OCI-M2 (cell line): ENCODE measurements around the gene TMEM95.
"Not testable (repeated sequence)": the region's sequence is repeated elsewhere in the genome, so short reads cannot be mapped to it uniquely, and the experiment has no call there.

Source experiments
- DNase-seq: peaks from one replicate; lab custom pipeline; 2025; ENCODE audit not compliant: unreplicated experiment; lab: John Stamatoyannopoulos, UW

TMEM95 gene

GRCh38 chr17:7346761-7347614 lies 8.0 kb upstream of the TMEM95 start:
- DNase-seq = no peak

DNA sequence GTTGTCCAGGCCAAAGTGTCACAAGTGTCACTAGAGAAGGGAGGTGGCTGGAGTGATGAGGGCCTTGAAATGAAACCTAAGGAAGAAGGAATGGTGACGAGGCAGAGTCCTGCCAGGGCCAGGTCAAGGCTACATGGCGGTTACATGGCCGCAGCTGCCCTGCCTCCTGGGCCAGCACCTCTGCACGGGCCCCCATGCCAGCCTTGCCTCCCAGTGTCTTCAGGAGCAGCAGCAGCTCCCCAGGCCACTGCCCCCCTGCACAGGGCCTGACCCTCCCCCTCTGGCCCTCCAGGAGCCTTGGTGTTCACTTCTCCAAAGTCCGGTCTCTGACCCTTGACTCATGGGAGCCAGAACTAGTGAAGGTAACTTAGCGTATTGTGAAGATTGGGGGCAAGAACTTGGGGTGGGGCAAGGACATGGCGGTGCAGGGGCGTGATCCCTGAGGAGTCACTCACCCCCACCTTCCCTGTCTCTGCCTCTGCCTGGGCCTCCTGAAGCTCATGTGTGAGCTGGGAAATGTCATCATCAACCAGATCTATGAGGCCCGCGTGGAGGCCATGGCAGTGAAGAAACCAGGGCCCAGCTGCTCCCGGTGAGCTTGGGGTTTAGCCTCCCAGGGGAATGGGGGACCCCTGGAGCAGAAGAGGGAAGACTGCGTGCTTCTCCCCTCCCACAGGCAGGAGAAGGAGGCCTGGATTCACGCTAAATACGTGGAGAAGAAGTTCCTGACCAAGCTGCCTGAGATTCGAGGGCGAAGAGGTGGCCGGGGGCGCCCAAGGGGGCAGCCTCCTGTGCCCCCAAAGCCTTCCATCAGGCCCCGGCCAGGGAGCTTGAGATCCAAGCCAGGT lies 7.1 kb upstream of the TMEM95 start:
- no peak for DNase-seq

GRCh38 chr17:7348478-7349242 lies 6.3 kb upstream of the TMEM95 start:
- no peak for DNase-seq

DNA sequence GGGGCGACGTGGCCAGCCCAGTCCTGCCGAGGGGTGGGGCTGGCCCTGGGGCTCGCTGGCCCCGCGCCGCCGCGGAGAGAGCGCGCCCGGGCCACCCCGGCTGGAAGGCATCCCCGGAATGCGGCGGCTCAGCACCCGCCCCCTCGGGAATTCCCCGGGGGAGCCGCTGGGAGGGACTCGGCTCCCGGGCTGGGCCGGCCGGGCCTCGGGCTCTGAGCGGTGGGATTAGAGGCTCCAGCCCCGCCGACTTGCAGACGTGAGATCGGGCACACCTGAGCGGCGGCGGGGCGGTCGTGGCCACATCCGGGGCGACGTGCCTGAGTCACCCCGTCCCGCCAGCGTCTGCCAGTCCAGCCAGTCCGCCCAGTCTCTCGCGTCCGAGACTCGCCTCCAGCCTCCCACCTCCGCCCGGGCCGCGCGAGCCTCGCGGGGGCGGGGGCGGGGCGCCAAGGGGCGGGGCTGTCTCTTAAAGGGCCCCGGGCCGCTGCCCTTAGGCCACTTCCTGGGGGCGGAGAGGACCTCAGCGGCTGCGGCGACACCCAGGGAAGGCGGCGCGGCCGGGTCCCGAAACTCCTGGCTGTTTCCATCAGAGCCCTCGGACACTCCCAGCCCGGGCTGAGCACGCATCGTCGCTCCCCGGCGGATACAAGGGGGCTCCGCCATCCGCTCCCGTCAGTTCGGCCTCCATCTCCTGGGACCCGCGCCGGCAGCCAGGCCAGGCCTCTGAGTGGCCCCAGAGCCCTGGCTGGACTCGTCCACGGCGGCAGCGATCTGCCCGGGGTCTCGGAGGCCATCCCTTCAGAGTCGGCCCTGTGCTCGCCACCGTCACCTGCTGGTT lies 3.1 kb upstream of the TMEM95 start, which contains the start of gene KCTD11:
Gene KCTD11 (plus strand): TSS at position 498 of the 838 bp plus-strand sequence.
- DNase-seq = peak; percentile 18

- no peak for DNase-seq
These were observed 2.5 kb upstream of the TMEM95 start for GRCh38 chr17:7352503-7352889.

DNA sequence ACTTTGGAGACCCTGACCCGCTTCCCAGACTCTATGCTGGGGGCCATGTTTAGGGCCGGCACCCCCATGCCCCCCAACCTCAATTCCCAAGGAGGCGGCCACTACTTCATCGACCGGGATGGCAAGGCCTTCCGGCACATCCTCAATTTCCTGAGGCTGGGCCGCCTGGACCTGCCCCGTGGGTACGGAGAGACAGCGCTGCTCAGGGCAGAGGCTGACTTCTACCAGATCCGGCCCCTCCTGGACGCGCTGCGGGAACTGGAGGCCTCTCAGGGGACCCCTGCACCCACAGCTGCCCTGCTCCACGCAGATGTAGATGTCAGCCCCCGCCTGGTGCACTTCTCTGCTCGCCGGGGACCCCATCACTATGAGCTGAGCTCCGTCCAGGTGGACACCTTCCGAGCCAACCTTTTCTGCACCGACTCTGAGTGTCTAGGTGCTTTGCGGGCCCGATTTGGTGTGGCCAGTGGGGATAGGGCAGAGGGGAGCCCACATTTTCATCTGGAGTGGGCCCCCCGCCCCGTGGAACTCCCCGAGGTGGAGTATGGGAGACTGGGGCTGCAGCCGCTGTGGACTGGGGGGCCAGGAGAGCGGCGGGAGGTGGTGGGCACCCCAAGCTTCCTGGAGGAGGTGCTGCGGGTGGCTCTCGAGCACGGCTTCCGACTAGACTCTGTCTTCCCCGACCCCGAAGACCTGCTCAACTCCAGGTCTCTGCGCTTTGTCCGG lies 1.9 kb upstream of the TMEM95 start:
- DNase-seq = no peak

GRCh38 chr17:7354262-7354843 lies 603 bp upstream of the TMEM95 start:
- no peak for DNase-seq

GRCh38 chr17:7355573-7355972 lies 617 bp downstream of the TMEM95 start:
- DNase-seq = no peak

DNA sequence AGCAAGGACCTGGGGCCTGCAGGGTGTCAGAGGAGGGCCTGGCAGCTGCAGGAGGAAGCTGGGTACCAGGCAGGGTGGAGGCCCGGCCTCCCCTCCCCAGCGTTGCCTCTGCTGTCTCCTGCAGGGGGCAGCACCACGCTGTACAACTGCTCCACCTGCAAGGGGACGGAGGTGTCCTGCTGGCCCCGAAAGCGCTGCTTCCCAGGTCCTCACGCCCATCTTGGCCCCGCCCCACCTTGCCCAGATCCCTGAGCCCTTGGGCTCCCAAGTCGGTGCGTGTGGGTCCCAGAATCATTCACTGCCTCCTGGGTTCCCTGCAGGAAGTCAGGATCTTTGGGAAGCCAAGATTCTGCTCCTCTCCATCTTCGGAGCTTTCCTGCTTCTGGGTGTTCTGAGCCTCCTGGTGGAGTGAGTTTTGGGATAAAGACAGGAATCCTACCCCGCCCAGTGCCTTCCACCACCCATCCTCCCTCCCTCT lies 1.2 kb downstream of the TMEM95 start:
- peak; percentile 18 for DNase-seq

DNA sequence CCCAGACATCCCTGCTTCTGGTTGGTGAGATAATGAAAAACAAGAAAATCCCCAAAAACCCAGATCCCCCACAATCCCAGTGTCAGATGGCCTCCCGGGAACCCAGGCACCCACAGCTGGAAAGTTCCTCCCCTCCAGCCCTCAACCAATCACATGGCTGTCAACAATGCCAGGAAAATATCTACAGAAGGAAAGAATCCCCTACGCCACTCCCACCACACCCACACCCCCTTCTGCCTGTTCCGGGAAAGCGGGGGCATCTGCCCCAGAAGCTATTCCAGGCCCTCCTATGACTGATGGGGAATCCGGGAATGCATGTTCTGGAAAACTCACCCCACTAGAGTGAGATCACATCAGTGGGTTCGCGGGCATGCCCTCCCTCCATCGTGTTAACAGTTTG lies 1.8 kb downstream of the TMEM95 start:
- DNase-seq = no peak

- DNase-seq = no peak
These were observed 2.4 kb downstream of the TMEM95 start for GRCh38 chr17:7357381-7357780.

GRCh38 chr17:7361906-7362305 lies 7.0 kb downstream of the TMEM95 start:
- DNase-seq = no peak

- DNase-seq = no peak
These were observed 8.4 kb downstream of the TMEM95 start for GRCh38 chr17:7363311-7363710.

- not testable (repeated sequence) for DNase-seq
These were observed 11.0 kb downstream of the TMEM95 start for GRCh38 chr17:7365963-7366362.

- no peak for DNase-seq
These were observed 12.1 kb downstream of the TMEM95 start for GRCh38 chr17:7367083-7367482.

DNA sequence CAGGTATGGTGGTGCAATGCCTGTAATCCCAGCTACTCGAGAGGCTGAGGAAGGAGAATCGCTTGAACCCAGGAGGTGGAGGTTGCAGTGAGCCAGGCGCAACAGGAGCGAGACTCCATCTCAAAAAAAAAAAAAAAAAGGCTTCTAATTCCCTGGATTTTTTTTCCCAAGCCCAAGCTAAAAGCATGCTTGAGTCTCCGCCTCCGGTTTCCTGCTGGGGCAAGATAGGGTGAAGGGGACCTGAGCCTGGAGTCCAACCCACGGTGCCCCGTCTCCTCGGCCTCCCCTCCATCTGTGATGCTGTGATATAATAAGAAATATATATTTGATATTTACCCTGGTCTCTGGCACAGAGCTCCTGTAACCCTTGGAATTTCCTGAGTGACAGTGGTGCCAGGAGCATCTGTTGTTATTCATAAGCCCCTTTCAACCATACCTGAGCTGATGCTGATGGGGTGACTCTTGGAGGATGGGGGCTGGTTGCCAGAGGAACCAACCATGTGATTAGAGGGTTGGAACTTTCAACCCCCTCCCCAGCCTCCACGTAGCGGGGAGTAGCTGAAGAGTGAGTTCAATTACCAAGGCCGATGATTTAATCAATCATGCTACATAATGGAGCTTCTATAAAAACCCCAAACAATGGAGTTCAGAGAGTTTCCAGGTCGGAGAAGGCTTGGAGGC lies 13.1 kb downstream of the TMEM95 start:
- DNase-seq = no peak

GRCh38 chr17:7368599-7368994 lies 13.6 kb downstream of the TMEM95 start:
- not testable (repeated sequence) for DNase-seq

DNA sequence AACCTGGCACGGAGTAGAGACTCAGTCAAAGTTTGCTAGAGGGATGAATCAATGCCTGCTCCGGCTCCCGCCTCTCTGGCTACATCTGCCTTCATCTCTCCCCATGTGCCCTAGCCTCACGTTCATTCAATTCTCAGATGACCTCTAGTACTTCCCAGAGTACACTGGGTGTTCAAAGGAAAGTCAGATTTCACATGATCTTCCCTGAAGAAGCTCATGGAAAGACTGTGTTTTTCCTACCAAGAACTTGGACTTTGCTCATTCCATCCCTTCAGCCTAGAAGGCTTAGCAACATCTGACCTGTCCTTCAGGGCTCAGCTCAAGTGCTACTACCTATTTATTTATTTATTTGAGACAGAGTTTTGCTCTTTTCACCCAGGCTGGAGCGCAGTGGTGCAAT lies 14.9 kb downstream of the TMEM95 start:
- no peak for DNase-seq

GRCh38 chr17:7370853-7371252 lies 15.9 kb downstream of the TMEM95 start:
- no peak for DNase-seq
